GM10266 (cell line): ENCODE measurements around the gene CGB3.
"Not testable (repeated sequence)": the region's sequence is repeated elsewhere in the genome, so short reads cannot be mapped to it uniquely, and the experiment has no call there.

Experiments used
- DNase-seq: peaks from one replicate; pipeline ENCODE4 v3.0.0; 2012; ENCODE audit errors: extremely low spot score
- TF ChIP-seq, protein P1 (sequence below): IDR thresholded peaks from 2 replicates; pipeline ENCODE4 v1.5.1; 2012; ENCODE audit warnings: mild to moderate bottlenecking, low read depth; ENCODE audit not compliant: control insufficient read depth, insufficient read depth; ENCODE audit errors: missing control alignments

The CGB3 gene

GRCh38 chr19:49024233-49024632 lies at the start of gene CGB3:
TSS of gene CGB3 (minus strand) at chr19:49024333. CDS start at chr19:49023971, 362 bp downstream.
- DNase-seq = not testable (repeated sequence)

DNA sequence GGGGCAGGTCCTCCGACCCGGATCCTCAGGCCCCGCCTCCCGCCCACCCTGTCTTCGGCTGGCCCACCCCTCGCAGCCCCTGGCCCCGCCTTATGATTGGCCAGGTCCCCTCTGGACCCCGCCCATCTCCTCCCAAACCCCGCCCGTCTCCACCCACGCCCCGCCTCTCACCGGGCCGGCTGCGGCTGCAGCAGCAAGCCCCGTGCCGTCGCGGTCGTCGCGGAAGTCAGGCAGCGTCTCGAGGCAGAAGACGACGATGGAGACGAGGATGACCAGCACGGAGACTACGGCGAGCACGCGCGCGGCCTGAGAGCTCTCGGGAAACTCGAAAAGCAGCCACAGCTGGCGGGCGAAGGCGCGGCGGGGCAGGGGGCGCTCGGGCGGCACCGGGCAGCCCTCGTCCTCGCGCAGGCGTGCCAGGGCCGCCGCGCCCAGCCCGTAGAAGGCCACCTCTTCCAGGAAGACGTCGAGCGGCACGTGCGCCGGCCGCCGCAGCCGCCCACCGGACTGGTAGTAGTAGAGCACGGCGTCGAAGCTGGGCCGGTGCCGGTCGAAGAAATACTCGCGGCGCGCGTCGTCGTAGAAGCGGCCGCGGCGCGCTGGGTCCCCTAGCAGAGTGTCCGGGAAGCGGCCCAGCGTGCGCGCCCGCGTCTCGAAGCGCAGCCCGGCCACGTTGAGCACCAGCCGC lies 47.9 kb upstream of the CGB3 start:
- TF ChIP-seq, protein P1, sequence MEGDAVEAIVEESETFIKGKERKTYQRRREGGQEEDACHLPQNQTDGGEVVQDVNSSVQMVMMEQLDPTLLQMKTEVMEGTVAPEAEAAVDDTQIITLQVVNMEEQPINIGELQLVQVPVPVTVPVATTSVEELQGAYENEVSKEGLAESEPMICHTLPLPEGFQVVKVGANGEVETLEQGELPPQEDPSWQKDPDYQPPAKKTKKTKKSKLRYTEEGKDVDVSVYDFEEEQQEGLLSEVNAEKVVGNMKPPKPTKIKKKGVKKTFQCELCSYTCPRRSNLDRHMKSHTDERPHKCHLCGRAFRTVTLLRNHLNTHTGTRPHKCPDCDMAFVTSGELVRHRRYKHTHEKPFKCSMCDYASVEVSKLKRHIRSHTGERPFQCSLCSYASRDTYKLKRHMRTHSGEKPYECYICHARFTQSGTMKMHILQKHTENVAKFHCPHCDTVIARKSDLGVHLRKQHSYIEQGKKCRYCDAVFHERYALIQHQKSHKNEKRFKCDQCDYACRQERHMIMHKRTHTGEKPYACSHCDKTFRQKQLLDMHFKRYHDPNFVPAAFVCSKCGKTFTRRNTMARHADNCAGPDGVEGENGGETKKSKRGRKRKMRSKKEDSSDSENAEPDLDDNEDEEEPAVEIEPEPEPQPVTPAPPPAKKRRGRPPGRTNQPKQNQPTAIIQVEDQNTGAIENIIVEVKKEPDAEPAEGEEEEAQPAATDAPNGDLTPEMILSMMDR = no peak
- no peak for DNase-seq

GRCh38 chr19:49070416-49070815 lies 46.3 kb upstream of the CGB3 start:
- TF ChIP-seq, protein P1 = no peak

GRCh38 chr19:49069026-49069425 lies 44.9 kb upstream of the CGB3 start:
- TF ChIP-seq, protein P1 = no peak

More at GRCh38 chr19:49070416-49070815, 46.3 kb upstream of the CGB3 start:
- no peak for DNase-seq

DNA sequence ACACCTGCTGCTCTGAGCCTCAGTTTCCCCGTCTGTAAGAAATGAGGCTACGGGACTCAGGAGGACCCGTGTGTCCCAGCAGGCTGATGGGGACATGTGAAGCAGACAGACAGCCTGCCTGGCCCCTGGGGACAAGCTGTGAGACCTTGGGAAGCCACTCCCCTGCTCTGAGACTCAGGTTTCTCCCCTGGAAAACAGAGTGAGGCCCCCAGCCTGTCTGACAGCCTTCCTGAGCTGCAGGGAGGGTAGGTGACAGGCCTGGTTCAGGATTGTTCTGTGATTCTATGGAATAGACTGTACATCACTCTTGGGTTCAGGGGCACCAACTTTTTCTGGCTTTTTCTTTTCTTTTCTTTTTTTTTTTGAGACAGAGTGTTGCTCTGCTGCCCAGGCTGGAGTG lies 43.4 kb upstream of the CGB3 start:
- peak; percentile 19 for DNase-seq
- TF ChIP-seq, protein P1 = no peak

More at GRCh38 chr19:49069026-49069425, 44.9 kb upstream of the CGB3 start:
- no peak for DNase-seq

GRCh38 chr19:49065905-49066512 lies 41.9 kb upstream of the CGB3 start:
- DNase-seq = peak; percentile 22

DNA sequence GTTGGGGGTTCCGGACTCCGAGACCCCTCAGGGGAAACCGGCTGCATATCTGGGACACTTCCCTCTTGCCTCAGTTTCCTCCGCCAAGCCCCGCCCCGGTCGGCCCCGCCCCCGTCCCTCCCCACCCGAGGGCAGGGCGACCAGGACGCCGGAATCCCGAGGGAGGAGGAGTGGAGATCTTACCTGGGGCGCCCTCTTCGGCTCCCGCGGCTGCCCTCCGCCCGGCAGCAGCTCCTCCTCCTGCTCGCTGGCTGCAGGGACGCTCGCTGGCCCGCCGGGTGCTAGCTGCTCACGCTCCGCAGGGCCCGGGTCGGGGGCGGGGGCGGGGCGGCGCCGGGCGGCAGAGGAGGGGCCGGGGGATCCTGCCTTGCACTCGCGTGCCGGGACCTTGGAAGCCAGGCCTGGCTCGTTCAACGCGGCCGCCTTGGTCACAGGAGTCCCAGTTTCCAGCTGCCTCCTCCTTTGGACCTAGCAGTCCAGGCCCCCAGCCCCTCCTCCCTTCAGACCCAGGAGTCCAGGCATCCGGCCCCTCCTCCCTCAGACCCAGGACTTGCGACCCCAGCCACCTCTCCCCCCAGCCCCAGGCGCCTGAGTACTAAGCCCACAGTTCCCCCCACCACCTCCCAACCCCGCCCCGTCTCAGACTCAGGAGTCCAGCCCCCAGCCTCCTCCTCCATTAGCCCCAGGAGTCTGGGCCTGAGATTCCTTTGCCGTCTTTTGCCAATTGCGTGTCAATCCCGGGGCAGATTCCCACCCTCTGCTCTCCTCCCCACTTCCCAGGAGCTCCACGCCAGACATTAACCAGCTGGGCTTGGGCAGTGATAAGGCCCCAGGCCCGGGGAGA lies 40.9 kb upstream of the CGB3 start, which contains the start of gene NTF4:
Gene NTF4, minus strand, starts transcription at position 51 of the 844 bp plus-strand sequence. CDS start 2,821 bp downstream, outside the sequence.
- DNase-seq = peak; percentile 62
- TF ChIP-seq, protein P1 = no peak

More at GRCh38 chr19:49065905-49066512, 41.9 kb upstream of the CGB3 start:
- TF ChIP-seq, protein P1 = no peak
